Measurements from ENCODE around the gene SIGLEC8.

- TF ChIP-seq POLR2A (conservative IDR thresholded peaks at IDR 0.05) (no peak), HNRNPUL1 (IDR thresholded peaks at IDR 0.05; ENCODE audit: low read length) (no peak)
These were observed 40.5 kb downstream of the SIGLEC8 start for GRCh38 chr19:51417810-51418157.

Data from K562 (cell line).